ENCODE data around the gene RCAN1.

RCAN1 gene

GRCh38 chr21:34513129-34513675, 101.7 kb downstream of the RCAN1 start:
- TF ChIP-seq MYC (IDR thresholded peaks at IDR 0.05; ENCODE audit: low read depth, low read length) (no peak), POLR2A (IDR thresholded peaks at IDR 0.05; ENCODE audit: extremely low read depth, insufficient read length) (no peak), CTCF (IDR thresholded peaks at IDR 0.05; ENCODE audit: low read depth, low read length) (no peak), MAX (IDR thresholded peaks at IDR 0.05; ENCODE audit: low read depth, low read length) (no peak)
- peak; percentile 66 for DNase-seq (ENCODE audit: low read depth)
- H3K4me3 ChIP-seq (ENCODE audit: low read depth, low read length) = no peak overlapping the region

- peak; percentile 86 for DNase-seq (ENCODE audit: low read depth)
- no peak within 1 kb of the TSS for H3K4me3 ChIP-seq (ENCODE audit: low read depth, low read length)
- TF ChIP-seq POLR2A (IDR thresholded peaks at IDR 0.05; ENCODE audit: extremely low read depth, insufficient read length) (no peak), MAX (IDR thresholded peaks at IDR 0.05; ENCODE audit: low read depth, low read length) (peak; percentile 37; the same call in 1 of the 2 replicates), MYC (IDR thresholded peaks at IDR 0.05; ENCODE audit: low read depth, low read length) (peak; percentile 50; the same call in 1 of the 2 replicates), CTCF (IDR thresholded peaks at IDR 0.05; ENCODE audit: low read depth, low read length) (no peak)
Measured at GRCh38 chr21:34511787-34512455, 103.0 kb downstream of the RCAN1 start, which contains the start of gene KCNE1. KCNE1 (minus strand) TSS chr21:34512210; CDS start chr21:34449634, 62,576 bp downstream.

GRCh38 chr21:34511181-34511580, 103.7 kb downstream of the RCAN1 start:
- H3K4me3 ChIP-seq (ENCODE audit: low read depth, low read length) = no peak overlapping the region
- peak; percentile 25 for DNase-seq (ENCODE audit: low read depth)
- no peak for TF ChIP-seq MYC (IDR thresholded peaks at IDR 0.05; ENCODE audit: low read depth, low read length)
- no peak for TF ChIP-seq POLR2A (IDR thresholded peaks at IDR 0.05; ENCODE audit: extremely low read depth, insufficient read length)
- TF ChIP-seq CTCF (IDR thresholded peaks at IDR 0.05; ENCODE audit: low read depth, low read length) = no peak

GRCh38 chr21:34510148-34511142, 104.5 kb downstream of the RCAN1 start:
- peak; percentile 82 for DNase-seq (ENCODE audit: low read depth)
- H3K4me3 ChIP-seq (ENCODE audit: low read depth, low read length) = no peak overlapping the region
- TF ChIP-seq POLR2A (IDR thresholded peaks at IDR 0.05; ENCODE audit: extremely low read depth, insufficient read length) (no peak), CTCF (IDR thresholded peaks at IDR 0.05; ENCODE audit: low read depth, low read length) (peak; percentile 81), MYC (IDR thresholded peaks at IDR 0.05; ENCODE audit: low read depth, low read length) (no peak), MAX (IDR thresholded peaks at IDR 0.05; ENCODE audit: low read depth, low read length) (no peak)

- no peak for DNase-seq (ENCODE audit: low read depth)
- TF ChIP-seq MYC (IDR thresholded peaks at IDR 0.05; ENCODE audit: low read depth, low read length) = no peak
- TF ChIP-seq CTCF (IDR thresholded peaks at IDR 0.05; ENCODE audit: low read depth, low read length) = peak; percentile 7
- no peak for TF ChIP-seq POLR2A (IDR thresholded peaks at IDR 0.05; ENCODE audit: extremely low read depth, insufficient read length)
- no peak overlapping the region for H3K4me3 ChIP-seq (ENCODE audit: low read depth, low read length)
Measured at GRCh38 chr21:34509151-34509550, 105.8 kb downstream of the RCAN1 start.

Data from NB4 (cell line).